DOHH2 (cell line): ENCODE measurements around the gene ELAVL2.

Experiments
- H3F3A ChIP-seq: fragments of 200-600 bp; sonication (generic), shearing (Covaris generic); 2 replicates; pipeline ENCODE4 v1.6.0; 2016; ENCODE audit warnings: antibody characterized with exemption, mild to moderate bottlenecking; ENCODE audit not compliant: control insufficient read depth, insufficient read depth
- H3K27ac ChIP-seq: fragments of 200-600 bp; sonication (generic); 2 replicates; pipeline ENCODE4 v1.5.1; 2014; ENCODE audit warnings: low read depth, mild to moderate bottlenecking, low read length, moderate library complexity
- H3K27me3 ChIP-seq: fragments of 200-600 bp; sonication (generic); 2 replicates; pipeline ENCODE4 v1.6.1; 2014; ENCODE audit warnings: mild to moderate bottlenecking, low read length, mixed read lengths; ENCODE audit not compliant: control insufficient read depth
- H3K36me3 ChIP-seq: fragments of 200-600 bp; sonication (generic); 2 replicates; pipeline ENCODE4 v1.6.1; 2014; ENCODE audit warnings: mild to moderate bottlenecking, low read length, moderate library complexity, mixed read lengths; ENCODE audit not compliant: control insufficient read depth
- H3K4me1 ChIP-seq: fragments of 200-600 bp; sonication (generic); 2 replicates; pipeline ENCODE4 v1.6.1; 2014; ENCODE audit warnings: mild to moderate bottlenecking, low read length, mixed read lengths; ENCODE audit not compliant: control insufficient read depth
- H3K4me2 ChIP-seq: fragments of 200-600 bp; sonication (generic); 2 replicates; pipeline ENCODE4 v1.6.0; 2014; ENCODE audit warnings: mild to moderate bottlenecking, low read length, moderate library complexity
- H3K4me3 ChIP-seq: fragments of 200-600 bp; sonication (generic); 2 replicates; pipeline ENCODE4 v1.5.1; 2014; ENCODE audit warnings: mild to moderate bottlenecking, low read length, mixed read lengths
- H3K79me2 ChIP-seq: fragments of 200-600 bp; sonication (generic); 2 replicates; pipeline ENCODE4 v1.6.1; 2014; ENCODE audit warnings: mild to moderate bottlenecking, low read length, mixed read lengths; ENCODE audit not compliant: control insufficient read depth
- H3K9me2 ChIP-seq: fragments of 200-600 bp; sonication (generic); replicated peaks from 2 replicates; pipeline ENCODE4 v1.6.1; 2014; ENCODE audit warnings: mild to moderate bottlenecking, low read length, mixed read lengths; ENCODE audit not compliant: control insufficient read depth
- H3K9me3 ChIP-seq: fragments of 200-600 bp; sonication (generic); 2 replicates; pipeline ENCODE4 v1.6.1; 2014; ENCODE audit warnings: antibody characterized with exemption, low read length, mixed read lengths; ENCODE audit not compliant: control insufficient read depth, insufficient read depth
- H4K20me1 ChIP-seq: fragments of 200-600 bp; sonication (generic); 2 replicates; pipeline ENCODE4 v1.6.0; 2014; ENCODE audit warnings: low read depth, mild to moderate bottlenecking, antibody characterized with exemption, low read length, moderate library complexity; ENCODE audit not compliant: control insufficient read depth, insufficient read depth
- CTCF ChIP-seq: fragments of 200-600 bp; sonication (generic); IDR thresholded peaks from one replicate; pipeline ENCODE4 v1.5.1; 2014; ENCODE audit warnings: antibody characterized with exemption, mild to moderate bottlenecking, low read depth, low read length; ENCODE audit not compliant: poor library complexity, severe bottlenecking
- EZH2phosphoT487 ChIP-seq: fragments of 200-600 bp; sonication (generic); IDR thresholded peaks from 2 replicates; pipeline ENCODE4 v1.6.1; 2017; ENCODE audit warnings: borderline replicate concordance, mild to moderate bottlenecking, antibody characterized with exemption, low read length, moderate library complexity, mixed read lengths

The ELAVL2 gene

GRCh38 chr9:23698161-23698560 is 127.9 kb downstream of the ELAVL2 start:
- Histone ChIP-seq H3K4me1 (no peaks in the 10 kb centered on the region), H4K20me1 (no peaks in the 10 kb centered on the region), H3K79me2 (no peaks in the 10 kb centered on the region), H3K4me2 (no peak overlapping the region), H3K4me3 (no peak overlapping the region), H3F3A (no peaks in the 10 kb centered on the region), H3K9me2 (no peaks in the 10 kb centered on the region), H3K27me3 (no peaks in the 10 kb centered on the region), H3K9me3 (no peaks in the 10 kb centered on the region), H3K27ac (no peak overlapping the region), H3K36me3 (no peaks in the 10 kb centered on the region)
- no peak for TF ChIP-seq EZH2phosphoT487
- no peak for TF ChIP-seq CTCF

- no peaks in the 10 kb centered on the region for H3K9me2 ChIP-seq
- no peaks in the 10 kb centered on the region for H3K27me3 ChIP-seq
- H3F3A ChIP-seq, result no peaks in the 10 kb centered on the region
- H3K4me3 ChIP-seq, result no peak overlapping the region
- no peak overlapping the region for H3K27ac ChIP-seq
- H3K79me2 ChIP-seq, result no peaks in the 10 kb centered on the region
- no peak overlapping the region for H3K4me2 ChIP-seq
- H3K36me3 ChIP-seq, result no peaks in the 10 kb centered on the region
- H3K4me1 ChIP-seq, result no peaks in the 10 kb centered on the region
- H3K9me3 ChIP-seq, result no peaks in the 10 kb centered on the region
- TF ChIP-seq CTCF, result no peak
- no peak for TF ChIP-seq EZH2phosphoT487
- no peaks in the 10 kb centered on the region for H4K20me1 ChIP-seq
Measured at GRCh38 chr9:23695572-23695971, 130.5 kb downstream of the ELAVL2 start.

GRCh38 chr9:23693374-23693773 is 132.7 kb downstream of the ELAVL2 start:
- Histone ChIP-seq H3K79me2 (no peaks in the 10 kb centered on the region), H3K9me3 (no peaks in the 10 kb centered on the region), H3K4me2 (no peak overlapping the region), H3K36me3 (no peaks in the 10 kb centered on the region), H3F3A (no peaks in the 10 kb centered on the region), H3K27ac (no peak overlapping the region), H3K9me2 (no peaks in the 10 kb centered on the region), H3K4me1 (no peaks in the 10 kb centered on the region), H3K4me3 (no peak overlapping the region), H4K20me1 (no peaks in the 10 kb centered on the region), H3K27me3 (no peaks in the 10 kb centered on the region)
- TF ChIP-seq CTCF (no peak), EZH2phosphoT487 (no peak)

GRCh38 chr9:23686896-23687295 is 139.1 kb downstream of the ELAVL2 start:
- no peaks in the 10 kb centered on the region for H3K79me2 ChIP-seq
- no peaks in the 10 kb centered on the region for H3F3A ChIP-seq
- H3K27ac ChIP-seq, result no peak overlapping the region
- TF ChIP-seq EZH2phosphoT487, result no peak
- TF ChIP-seq CTCF, result no peak
- H4K20me1 ChIP-seq, result no peaks in the 10 kb centered on the region
- no peak overlapping the region for H3K4me2 ChIP-seq
- H3K9me2 ChIP-seq, result no peaks in the 10 kb centered on the region
- no peak overlapping the region for H3K4me3 ChIP-seq
- H3K36me3 ChIP-seq, result no peaks in the 10 kb centered on the region
- H3K27me3 ChIP-seq, result no peaks in the 10 kb centered on the region
- no peaks in the 10 kb centered on the region for H3K9me3 ChIP-seq
- H3K4me1 ChIP-seq, result no peaks in the 10 kb centered on the region
